Measurements from ENCODE around the gene ATP13A3. TPM values are rescaled to one million over a fixed set of nuclear protein-coding genes. Genes with fewer than 3 reads are reported as not detected.

ATP13A3 gene
- total RNA-seq, 2 donors from 2014 or later, result 188 to 284 TPM

DNA sequence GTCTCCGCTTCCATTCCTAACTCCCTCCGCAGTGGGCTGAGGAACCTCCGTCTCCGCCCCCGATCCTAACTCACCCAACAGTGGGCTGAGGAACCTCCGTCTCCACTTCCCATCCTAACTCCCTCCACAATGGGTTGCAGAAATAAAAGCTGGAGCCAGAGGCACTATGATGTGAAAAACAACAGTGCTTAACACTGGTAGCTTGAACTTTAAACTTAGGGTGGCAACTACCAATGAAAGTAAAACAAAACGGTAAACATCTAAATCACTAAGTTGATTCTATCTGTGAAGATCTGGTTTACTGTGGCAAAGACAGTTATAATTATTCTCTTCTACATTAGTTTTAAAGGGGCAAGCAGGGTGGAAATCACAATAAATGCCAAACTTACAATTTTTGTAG is 61.8 kb downstream of the ATP13A3 start:
- DNase-seq (ENCODE audit: low spot score), result no peak
- no peaks in the 10 kb centered on the region for H3K9me3 ChIP-seq
- no peak overlapping the region for H3K27ac ChIP-seq
- H3K4me1 ChIP-seq, result peaks cover 0 to 8% of the 10 kb centered on the region in 2 donors
- H3K4me3 ChIP-seq, result no peak overlapping the region
- TF ChIP-seq, protein P1, sequence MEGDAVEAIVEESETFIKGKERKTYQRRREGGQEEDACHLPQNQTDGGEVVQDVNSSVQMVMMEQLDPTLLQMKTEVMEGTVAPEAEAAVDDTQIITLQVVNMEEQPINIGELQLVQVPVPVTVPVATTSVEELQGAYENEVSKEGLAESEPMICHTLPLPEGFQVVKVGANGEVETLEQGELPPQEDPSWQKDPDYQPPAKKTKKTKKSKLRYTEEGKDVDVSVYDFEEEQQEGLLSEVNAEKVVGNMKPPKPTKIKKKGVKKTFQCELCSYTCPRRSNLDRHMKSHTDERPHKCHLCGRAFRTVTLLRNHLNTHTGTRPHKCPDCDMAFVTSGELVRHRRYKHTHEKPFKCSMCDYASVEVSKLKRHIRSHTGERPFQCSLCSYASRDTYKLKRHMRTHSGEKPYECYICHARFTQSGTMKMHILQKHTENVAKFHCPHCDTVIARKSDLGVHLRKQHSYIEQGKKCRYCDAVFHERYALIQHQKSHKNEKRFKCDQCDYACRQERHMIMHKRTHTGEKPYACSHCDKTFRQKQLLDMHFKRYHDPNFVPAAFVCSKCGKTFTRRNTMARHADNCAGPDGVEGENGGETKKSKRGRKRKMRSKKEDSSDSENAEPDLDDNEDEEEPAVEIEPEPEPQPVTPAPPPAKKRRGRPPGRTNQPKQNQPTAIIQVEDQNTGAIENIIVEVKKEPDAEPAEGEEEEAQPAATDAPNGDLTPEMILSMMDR (IDR thresholded peaks at IDR 0.05), result no peak
- H3K27me3 ChIP-seq, result no peaks in the 10 kb centered on the region
- peaks cover 56% of the 10 kb centered on the region for H3K36me3 ChIP-seq

DNA sequence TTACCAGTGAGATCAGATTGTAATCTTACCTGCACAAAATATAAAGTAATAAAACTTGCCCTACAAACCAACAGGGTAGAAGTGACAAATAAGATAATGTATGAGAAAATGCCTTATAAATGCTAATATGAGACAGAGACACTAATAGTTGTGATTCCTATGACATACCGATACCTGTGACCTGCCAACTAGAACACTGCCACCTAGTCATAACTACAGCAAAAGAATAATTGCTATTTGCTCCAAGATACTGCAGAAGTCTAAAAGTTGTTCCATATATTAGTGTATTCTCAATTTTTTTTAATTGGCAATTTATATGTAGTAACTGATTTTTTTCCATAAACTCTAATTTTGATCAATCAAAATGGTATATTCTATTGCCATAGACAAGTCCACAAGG is 62.4 kb downstream of the ATP13A3 start:
- Histone ChIP-seq H3K36me3 (peaks cover 50% of the 10 kb centered on the region), H3K27me3 (no peaks in the 10 kb centered on the region), H3K4me1 (peaks cover 0 to 8% of the 10 kb centered on the region in 2 donors), H3K4me3 (no peak overlapping the region), H3K9me3 (no peaks in the 10 kb centered on the region), H3K27ac (no peak overlapping the region)
- DNase-seq (ENCODE audit: low spot score), result no peak
- TF ChIP-seq, protein P1 (IDR thresholded peaks at IDR 0.05), result no peak

DNA sequence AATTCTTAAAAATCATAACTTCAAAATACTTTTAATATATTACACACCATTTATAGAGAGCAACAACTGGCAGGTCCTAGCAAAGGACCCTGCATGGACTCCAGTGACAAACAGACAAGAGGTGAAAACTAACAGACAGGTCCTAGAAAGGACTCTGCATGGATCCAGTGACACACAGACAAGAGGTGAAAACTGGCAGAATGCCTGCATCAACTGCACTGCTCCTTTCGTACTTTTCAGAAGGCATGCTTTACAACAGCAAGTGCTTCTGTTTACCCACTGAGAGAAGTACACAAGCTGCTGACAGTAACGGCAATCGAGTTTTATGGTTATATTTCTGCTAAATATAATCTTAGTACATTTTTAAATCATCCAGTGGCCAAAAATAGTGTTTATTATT is 63.5 kb downstream of the ATP13A3 start:
- TF ChIP-seq, protein P1 (IDR thresholded peaks at IDR 0.05), result no peak
- Histone ChIP-seq H3K4me1 (peaks cover 0 to 8% of the 10 kb centered on the region in 2 donors), H3K9me3 (no peaks in the 10 kb centered on the region), H3K27ac (no peak overlapping the region), H3K36me3 (peaks cover 46% of the 10 kb centered on the region), H3K4me3 (no peak overlapping the region), H3K27me3 (no peaks in the 10 kb centered on the region)
- no peak for DNase-seq (ENCODE audit: low spot score)

DNA sequence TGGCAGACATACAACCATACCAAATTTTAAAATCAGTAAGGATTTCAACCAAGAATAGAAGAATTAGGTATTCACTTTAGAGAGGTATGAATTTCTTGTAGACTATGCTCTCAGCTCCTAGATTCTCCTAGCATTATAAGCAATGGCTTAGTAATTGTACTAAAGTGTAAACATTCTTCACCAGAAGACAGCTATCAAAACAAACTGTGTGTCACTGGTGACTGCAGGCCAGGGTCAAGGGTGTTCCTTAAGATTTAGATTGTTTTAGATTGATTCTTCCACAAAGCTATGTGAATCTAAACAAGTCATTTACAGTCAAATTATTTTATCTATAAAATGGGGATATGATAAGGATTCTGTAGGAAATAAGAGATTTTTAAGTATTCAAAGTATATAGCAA is 64.6 kb downstream of the ATP13A3 start:
- H3K36me3 ChIP-seq, result peaks cover 45% of the 10 kb centered on the region
- no peak for DNase-seq (ENCODE audit: low spot score)
- H3K4me1 ChIP-seq, result peaks cover 0 to 8% of the 10 kb centered on the region in 2 donors
- H3K27me3 ChIP-seq, result no peaks in the 10 kb centered on the region
- H3K4me3 ChIP-seq, result no peak overlapping the region
- no peaks in the 10 kb centered on the region for H3K9me3 ChIP-seq
- TF ChIP-seq, protein P1 (IDR thresholded peaks at IDR 0.05), result no peak
- peak overlapping the region in 1 of 2 donors; percentile 26 for H3K27ac ChIP-seq

DNA sequence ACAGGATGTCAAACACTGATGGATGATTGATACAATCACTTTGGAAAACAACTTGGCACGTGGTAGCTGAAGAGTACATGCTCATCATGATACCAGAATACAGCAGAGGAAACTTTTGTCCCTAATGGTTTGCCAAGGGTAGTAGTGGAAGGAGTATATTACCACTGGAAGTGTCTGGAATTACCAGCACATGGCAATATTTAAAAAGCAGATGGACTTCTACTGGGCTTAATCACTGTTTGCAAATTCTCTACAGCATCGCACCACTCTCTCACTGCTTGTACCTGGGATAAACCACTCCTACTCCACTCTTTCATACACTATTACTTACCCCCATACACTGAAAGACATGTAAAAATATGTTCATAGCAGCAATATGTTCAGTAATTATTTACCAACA is 68.1 kb downstream of the ATP13A3 start:
- TF ChIP-seq, protein P1 (IDR thresholded peaks at IDR 0.05), result no peak
- Histone ChIP-seq H3K36me3 (peaks cover 31% of the 10 kb centered on the region), H3K27me3 (no peaks in the 10 kb centered on the region), H3K4me3 (no peak overlapping the region), H3K4me1 (peaks cover 0 to 8% of the 10 kb centered on the region in 2 donors), H3K27ac (no peak overlapping the region), H3K9me3 (no peaks in the 10 kb centered on the region)
- DNase-seq (ENCODE audit: low spot score), result no peak

DNA sequence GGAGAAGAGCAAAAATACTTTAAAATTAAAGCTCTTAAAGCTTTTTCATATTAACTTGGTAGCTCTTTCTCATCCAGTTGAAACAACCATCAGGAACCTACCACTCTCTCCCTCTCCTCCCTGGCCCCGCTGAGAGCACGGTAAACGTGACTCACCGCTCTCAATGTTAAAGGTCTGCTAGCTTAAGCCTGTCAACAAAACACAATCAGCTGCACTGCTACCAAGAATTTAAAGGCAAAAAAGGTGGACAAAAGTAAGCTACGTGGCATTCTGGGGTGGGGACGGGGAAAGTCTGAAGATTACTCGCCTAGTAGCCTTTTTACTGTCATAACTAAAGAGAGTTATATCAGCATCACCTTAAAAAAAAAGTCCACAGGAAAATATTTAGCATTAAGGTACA is 79.4 kb downstream of the ATP13A3 start:
- Histone ChIP-seq H3K9me3 (no peaks in the 10 kb centered on the region), H3K4me3 (no peak overlapping the region), H3K27me3 (no peaks in the 10 kb centered on the region)

More for the DNA sequence above, 79.4 kb downstream of the ATP13A3 start:
- peaks cover 35% of the 10 kb centered on the region for H3K36me3 ChIP-seq
- no peak overlapping the region for H3K27ac ChIP-seq
- H3K4me1 ChIP-seq, result no peaks in the 10 kb centered on the region
- TF ChIP-seq, protein P1 (IDR thresholded peaks at IDR 0.05), result no peak
- no peak for DNase-seq (ENCODE audit: low spot score)

Measured in right atrium auricular region (tissue), 2 donors.